Esophagus (tissue), 2 donors: ENCODE results near the gene MAPK1. TPM values are rescaled to one million over a fixed set of nuclear protein-coding genes. Genes with fewer than 3 reads are reported as not detected.

ENCODE experiments used
- H3K27ac ChIP-seq, 2 donors: one replicate each; pipeline ENCODE4 v1.5.1; 2013; ENCODE audit warnings: low read depth in 2 of 2, mild to moderate bottlenecking in 2 of 2, inconsistent platforms in 1 of 2, low read length in 1 of 2, moderate library complexity in 1 of 2
- H3K27me3 ChIP-seq, 2 donors: one replicate each; pipeline ENCODE4 v1.6.1; 2013; ENCODE audit warnings: low read length in 2 of 2, control low read depth in 1 of 2, mild to moderate bottlenecking in 1 of 2; ENCODE audit not compliant: insufficient read depth in 2 of 2, control insufficient read depth in 1 of 2
- H3K36me3 ChIP-seq, 2 donors: one replicate each; pipeline ENCODE4 v1.6.1; 2013; ENCODE audit warnings: low read length in 1 of 2; ENCODE audit not compliant: control insufficient read depth in 2 of 2, insufficient read depth in 2 of 2
- H3K4me1 ChIP-seq, 2 donors: one replicate each; pipeline ENCODE4 v1.6.1; 2013; ENCODE audit warnings: low read length in 1 of 2; ENCODE audit not compliant: control insufficient read depth in 2 of 2, insufficient read depth in 2 of 2
- H3K4me3 ChIP-seq, 2 donors: one replicate each; pipeline ENCODE4 v1.5.1; 2013; ENCODE audit warnings: low read length in 2 of 2, mild to moderate bottlenecking in 2 of 2, low read depth in 1 of 2, moderate library complexity in 1 of 2
- H3K9me3 ChIP-seq, 2 donors: one replicate each; pipeline ENCODE4 v1.6.1; 2013; ENCODE audit warnings: mild to moderate bottlenecking in 2 of 2, low read depth in 1 of 2, low read length in 1 of 2, moderate library complexity in 1 of 2; ENCODE audit not compliant: control insufficient read depth in 2 of 2, insufficient read depth in 1 of 2
- WGBS, 2 donors: extraction: QIAGEN DNeasy Blood & Tissue Kit; methylation state at CpG; one replicate each; pipeline ENCODE4 v1.1.7; 2013; 5-methylcytosine and 5-hydroxymethylcytosine counted together
- polyA plus RNA-seq, 2 donors: library from polyadenylated mRNA; stranded (reverse); fragments of 200-250 nt; gene quantifications; one replicate each; pipeline ENCODE4 v1.2.3, GENCODE V29; 2013
- donor health status: healthy with polysubstance abuse.
- donor health status: Bipolar disorder and iron deficiency.

Gene MAPK1
- polyA plus RNA-seq, 2 donors: 10.0 to 17.4 TPM

DNA sequence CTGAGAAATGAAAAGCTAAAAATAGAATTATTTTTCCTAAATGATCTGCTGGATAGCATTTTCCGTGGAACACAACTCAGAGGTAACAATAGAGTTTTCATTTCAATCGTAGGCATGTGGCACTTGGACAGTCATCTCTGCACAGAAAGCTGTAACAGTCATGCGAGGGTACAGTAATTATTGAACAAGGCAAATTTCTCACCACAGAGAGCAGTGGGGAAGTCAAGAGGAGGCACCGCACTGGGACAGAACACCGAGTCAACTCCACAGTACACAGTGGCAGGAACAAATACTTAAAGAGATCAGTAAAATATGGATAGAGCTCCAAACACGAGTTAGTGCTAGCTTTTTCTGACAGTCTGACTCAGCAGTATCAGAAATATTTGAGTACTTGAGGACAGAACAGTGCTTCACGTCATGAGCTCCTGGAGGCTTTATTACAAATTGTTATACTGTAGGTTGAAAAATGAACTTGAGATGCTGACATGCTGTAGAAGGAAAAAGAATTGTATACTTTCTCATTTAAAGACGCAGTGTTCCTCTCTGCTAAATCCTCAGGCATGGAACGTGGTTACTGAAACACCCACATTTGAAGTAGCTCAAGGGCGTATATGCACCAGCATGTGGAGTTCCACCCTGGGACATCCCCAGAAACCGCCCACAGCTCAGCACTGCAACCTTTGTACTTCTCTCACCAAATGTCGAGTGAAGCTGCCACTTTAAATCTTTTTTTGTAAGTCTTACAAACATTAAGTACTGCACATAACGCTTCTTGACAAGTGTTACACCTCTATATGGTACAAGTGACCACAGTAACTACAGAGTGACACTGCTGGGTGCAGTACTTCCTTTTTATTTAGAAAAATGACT lies 104.5 kb downstream of the MAPK1 start:
- WGBS, 2 donors: 46 to 54% methylated on average over 13 of the region's 13 CpGs
- Histone ChIP-seq H3K27ac (no peak overlapping the region), H3K9me3 (no peaks in the 10 kb centered on the region), H3K27me3 (no peaks in the 10 kb centered on the region), H3K4me3 (no peak overlapping the region), H3K4me1 (peaks cover 0 to 3% of the 10 kb centered on the region in 2 donors), H3K36me3 (peaks cover 29 to 42% of the 10 kb centered on the region in 2 donors)

- Histone ChIP-seq H3K27me3 (no peaks in the 10 kb centered on the region), H3K27ac (no peak overlapping the region), H3K4me3 (no peak overlapping the region), H3K4me1 (peaks cover 0 to 3% of the 10 kb centered on the region in 2 donors), H3K36me3 (peaks cover 28 to 38% of the 10 kb centered on the region in 2 donors), H3K9me3 (no peaks in the 10 kb centered on the region)
- 91 to 95% methylated on average over 15 of the region's 15 CpGs for WGBS, 2 donors
Measured at GRCh38 chr22:21761994-21762680, 105.3 kb downstream of the MAPK1 start.

- Histone ChIP-seq H3K9me3 (no peaks in the 10 kb centered on the region), H3K36me3 (peaks cover 21 to 32% of the 10 kb centered on the region in 2 donors), H3K4me3 (no peak overlapping the region), H3K27ac (no peak overlapping the region), H3K27me3 (no peaks in the 10 kb centered on the region), H3K4me1 (peaks cover 0 to 3% of the 10 kb centered on the region in 2 donors)
- 84 to 89% methylated on average over 2 of the region's 2 CpGs for WGBS, 2 donors
Measured at GRCh38 chr22:21761086-21761485, 106.4 kb downstream of the MAPK1 start.

DNA sequence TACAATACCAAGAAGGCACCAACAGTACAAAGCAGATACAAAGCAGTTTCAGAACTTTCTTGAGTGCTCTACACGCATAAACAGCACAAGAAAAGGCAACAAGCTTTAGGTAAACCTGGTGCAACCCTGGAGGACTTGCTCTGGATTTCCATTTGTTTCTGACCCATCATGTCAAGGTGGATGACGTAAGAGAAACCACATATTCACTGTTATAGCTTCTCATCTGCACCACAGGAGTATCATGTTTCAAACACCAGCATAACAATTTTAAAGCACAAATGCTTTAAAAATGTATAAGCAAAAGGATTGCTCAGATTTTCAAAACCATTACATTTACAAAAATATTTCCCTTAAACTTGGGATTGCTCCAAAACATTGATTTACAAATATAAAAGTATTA lies 106.8 kb downstream of the MAPK1 start:
- Histone ChIP-seq H3K27ac (no peak overlapping the region), H3K4me1 (peaks cover 0 to 3% of the 10 kb centered on the region in 2 donors), H3K27me3 (no peaks in the 10 kb centered on the region), H3K9me3 (no peaks in the 10 kb centered on the region), H3K36me3 (peaks cover 19 to 29% of the 10 kb centered on the region in 2 donors), H3K4me3 (no peak overlapping the region)
- WGBS, 2 donors: 83 to 85% methylated on average over 2 of the region's 2 CpGs

- WGBS, 2 donors: 73 to 79% methylated on average over 8 of the region's 8 CpGs
- Histone ChIP-seq H3K36me3 (peaks cover 19 to 25% of the 10 kb centered on the region in 2 donors), H3K27me3 (no peaks in the 10 kb centered on the region)
Measured at GRCh38 chr22:21759646-21760376, 107.6 kb downstream of the MAPK1 start.

GRCh38 chr22:21759093-21759492 lies 108.4 kb downstream of the MAPK1 start:
- WGBS, 2 donors: 74 to 76% methylated on average over 4 of the region's 4 CpGs
- Histone ChIP-seq H3K4me3 (no peak overlapping the region), H3K36me3 (peaks cover 18 to 24% of the 10 kb centered on the region in 2 donors), H3K9me3 (no peaks in the 10 kb centered on the region), H3K4me1 (peaks cover 3% of the 10 kb centered on the region in 2 donors), H3K27me3 (no peaks in the 10 kb centered on the region), H3K27ac (no peak overlapping the region)

More at GRCh38 chr22:21759646-21760376, 107.6 kb downstream of the MAPK1 start:
- Histone ChIP-seq H3K4me3 (no peak overlapping the region), H3K9me3 (no peaks in the 10 kb centered on the region), H3K27ac (no peak overlapping the region), H3K4me1 (peaks cover 0 to 3% of the 10 kb centered on the region in 2 donors)

GRCh38 chr22:21758091-21758864 lies 109.2 kb downstream of the MAPK1 start:
- Histone ChIP-seq H3K4me1 (peaks cover 0 to 6% of the 10 kb centered on the region in 2 donors), H3K27ac (no peak overlapping the region), H3K36me3 (peaks cover 10 to 17% of the 10 kb centered on the region in 2 donors)

DNA sequence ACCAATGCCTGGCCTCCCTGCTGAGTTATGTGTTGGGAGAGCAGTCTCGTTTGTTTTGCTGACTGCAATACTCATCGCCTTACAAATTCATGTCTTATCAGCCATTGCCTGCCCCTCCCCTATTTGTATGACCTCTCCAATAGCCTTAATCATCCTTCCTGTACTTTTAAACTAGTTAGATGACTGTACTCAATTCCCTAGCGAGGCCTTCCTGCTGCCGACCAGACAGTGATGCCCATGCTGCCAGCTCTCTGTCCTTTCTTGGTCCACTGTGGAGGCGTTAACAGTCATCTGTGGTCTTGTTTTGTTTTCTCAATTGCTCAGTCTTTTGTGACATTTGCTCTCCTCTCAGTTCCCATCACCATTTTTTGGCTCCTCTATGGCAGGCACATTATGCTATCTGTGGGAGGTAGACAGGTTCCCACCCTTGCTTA lies 111.6 kb downstream of the MAPK1 start:
- WGBS, 2 donors: 42 to 53% methylated on average over 5 of the region's 5 CpGs

More at GRCh38 chr22:21758091-21758864, 109.2 kb downstream of the MAPK1 start:
- Histone ChIP-seq H3K27me3 (no peaks in the 10 kb centered on the region), H3K9me3 (peaks cover 0 to 2% of the 10 kb centered on the region in 2 donors), H3K4me3 (no peak overlapping the region)
- WGBS, 2 donors: 94 to 96% methylated on average over 21 of the region's 21 CpGs

More for the DNA sequence above, 111.6 kb downstream of the MAPK1 start:
- Histone ChIP-seq H3K4me3 (no peak overlapping the region), H3K27me3 (no peaks in the 10 kb centered on the region), H3K4me1 (peaks cover 0 to 8% of the 10 kb centered on the region in 2 donors), H3K36me3 (peaks cover 4 to 15% of the 10 kb centered on the region in 2 donors), H3K9me3 (peaks cover 0 to 2% of the 10 kb centered on the region in 2 donors), H3K27ac (no peak overlapping the region)
